Activated effector memory CD4-positive, alpha-beta T cell treated with Interleukin-2 at 50 U/mL for 16 hours (primary cell): Measurements from ENCODE around the gene LRCOL1.

ENCODE experiments used
- DNase-seq: peaks from one replicate; pipeline ENCODE4 v3.0.0-alpha.2; 2020

LRCOL1 gene

GRCh38 chr12:132635076-132635955 is 24.9 kb upstream of the LRCOL1 start:
- DNase-seq = no peak

- no peak for DNase-seq
These were observed 24.1 kb upstream of the LRCOL1 start for GRCh38 chr12:132634411-132634990.

GRCh38 chr12:132633901-132634300 is 23.5 kb upstream of the LRCOL1 start:
- no peak for DNase-seq

- no peak for DNase-seq
These were observed 23.0 kb upstream of the LRCOL1 start for GRCh38 chr12:132633398-132633797.

GRCh38 chr12:132632521-132633228 is 22.3 kb upstream of the LRCOL1 start:
- no peak for DNase-seq

- DNase-seq = no peak
These were observed 21.3 kb upstream of the LRCOL1 start for GRCh38 chr12:132631666-132632065.

GRCh38 chr12:132630672-132631071 is 20.3 kb upstream of the LRCOL1 start:
- DNase-seq = no peak

- no peak for DNase-seq
These were observed 18.9 kb upstream of the LRCOL1 start for GRCh38 chr12:132629330-132629729.

- DNase-seq = no peak
These were observed 15.5 kb upstream of the LRCOL1 start for GRCh38 chr12:132625731-132626430.

- DNase-seq = no peak
These were observed 14.7 kb upstream of the LRCOL1 start for GRCh38 chr12:132624910-132625630.

GRCh38 chr12:132624186-132624855 is 13.9 kb upstream of the LRCOL1 start:
- DNase-seq = no peak

GRCh38 chr12:132623072-132623869 is 12.9 kb upstream of the LRCOL1 start:
- DNase-seq = no peak

GRCh38 chr12:132622437-132623071 is 12.2 kb upstream of the LRCOL1 start:
- DNase-seq = no peak

GRCh38 chr12:132621657-132622435 is 11.5 kb upstream of the LRCOL1 start:
- DNase-seq = no peak

- DNase-seq = no peak
These were observed 10.7 kb upstream of the LRCOL1 start for GRCh38 chr12:132620899-132621656.

- DNase-seq = no peak
These were observed 9.9 kb upstream of the LRCOL1 start for GRCh38 chr12:132620113-132620898.

GRCh38 chr12:132619386-132620112 is 9.2 kb upstream of the LRCOL1 start:
- no peak for DNase-seq

GRCh38 chr12:132619071-132619385 is 8.6 kb upstream of the LRCOL1 start:
- DNase-seq = no peak
